AG09309 (cell line): ENCODE results near the gene MTERF4.

ENCODE experiments used
- DNase-seq: peaks from one replicate; pipeline ENCODE4 v3.0.0-alpha.2; 2010; ENCODE audit warnings: low read depth
- H3K4me3 ChIP-seq: 2 replicates; pipeline ENCODE4 v1.5.1; 2011; ENCODE audit warnings: mild to moderate bottlenecking, low read depth, low read length, moderate library complexity; ENCODE audit not compliant: control insufficient read depth
- TF ChIP-seq, protein P1 (sequence below): IDR thresholded peaks from 2 replicates; pipeline ENCODE4 v1.5.1; 2011; ENCODE audit warnings: mild to moderate bottlenecking, low read depth, low read length, inconsistent platforms; ENCODE audit not compliant: insufficient read depth, control insufficient read depth; ENCODE audit errors: missing control alignments

MTERF4 gene

DNA sequence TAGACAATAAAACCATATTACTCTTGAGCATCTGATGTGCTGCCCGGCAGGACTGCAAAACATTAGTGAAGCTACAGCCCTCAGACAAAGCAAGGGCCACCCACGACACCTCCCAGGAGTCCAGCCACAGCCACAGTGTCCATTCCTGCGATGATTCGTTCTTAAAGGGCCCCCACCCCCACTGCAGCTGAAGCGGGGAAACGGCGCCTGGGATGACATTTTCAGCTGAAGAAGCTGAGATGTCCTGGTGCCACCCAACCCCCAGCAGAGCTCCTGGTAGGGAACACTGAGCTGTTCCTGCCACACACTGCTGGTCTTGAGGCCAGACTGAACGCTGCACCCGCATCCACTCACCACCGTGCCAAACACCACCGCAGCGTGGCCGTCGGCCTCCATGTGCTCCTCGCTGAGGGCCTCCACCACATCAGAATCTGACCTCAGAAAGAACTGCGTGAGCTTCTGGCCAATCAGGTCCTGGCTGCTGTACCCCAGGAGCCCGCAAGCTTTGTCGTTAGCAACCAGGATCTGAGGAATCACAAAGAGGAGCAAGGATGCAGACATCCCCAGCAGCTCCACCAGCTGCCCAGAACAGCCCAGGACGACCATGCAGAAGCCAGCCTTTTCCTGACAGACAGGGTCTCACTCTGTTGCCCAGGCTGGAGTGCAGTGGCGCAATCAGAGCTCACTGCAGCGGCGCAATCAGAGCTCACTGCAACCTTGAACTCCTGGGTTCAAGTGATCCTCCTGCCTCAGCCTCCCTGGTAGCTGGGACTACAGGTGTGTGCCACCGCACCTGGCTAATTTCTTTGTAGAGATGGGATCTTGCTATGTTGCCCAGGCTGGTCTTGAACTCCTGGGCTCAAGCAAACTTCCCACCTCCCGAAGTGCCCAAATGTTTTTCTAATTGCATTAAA lies 37.7 kb upstream of the MTERF4 start:
- no peak for DNase-seq
- H3K4me3 ChIP-seq: no peak overlapping the region
- TF ChIP-seq, protein P1, sequence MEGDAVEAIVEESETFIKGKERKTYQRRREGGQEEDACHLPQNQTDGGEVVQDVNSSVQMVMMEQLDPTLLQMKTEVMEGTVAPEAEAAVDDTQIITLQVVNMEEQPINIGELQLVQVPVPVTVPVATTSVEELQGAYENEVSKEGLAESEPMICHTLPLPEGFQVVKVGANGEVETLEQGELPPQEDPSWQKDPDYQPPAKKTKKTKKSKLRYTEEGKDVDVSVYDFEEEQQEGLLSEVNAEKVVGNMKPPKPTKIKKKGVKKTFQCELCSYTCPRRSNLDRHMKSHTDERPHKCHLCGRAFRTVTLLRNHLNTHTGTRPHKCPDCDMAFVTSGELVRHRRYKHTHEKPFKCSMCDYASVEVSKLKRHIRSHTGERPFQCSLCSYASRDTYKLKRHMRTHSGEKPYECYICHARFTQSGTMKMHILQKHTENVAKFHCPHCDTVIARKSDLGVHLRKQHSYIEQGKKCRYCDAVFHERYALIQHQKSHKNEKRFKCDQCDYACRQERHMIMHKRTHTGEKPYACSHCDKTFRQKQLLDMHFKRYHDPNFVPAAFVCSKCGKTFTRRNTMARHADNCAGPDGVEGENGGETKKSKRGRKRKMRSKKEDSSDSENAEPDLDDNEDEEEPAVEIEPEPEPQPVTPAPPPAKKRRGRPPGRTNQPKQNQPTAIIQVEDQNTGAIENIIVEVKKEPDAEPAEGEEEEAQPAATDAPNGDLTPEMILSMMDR: no peak

DNA sequence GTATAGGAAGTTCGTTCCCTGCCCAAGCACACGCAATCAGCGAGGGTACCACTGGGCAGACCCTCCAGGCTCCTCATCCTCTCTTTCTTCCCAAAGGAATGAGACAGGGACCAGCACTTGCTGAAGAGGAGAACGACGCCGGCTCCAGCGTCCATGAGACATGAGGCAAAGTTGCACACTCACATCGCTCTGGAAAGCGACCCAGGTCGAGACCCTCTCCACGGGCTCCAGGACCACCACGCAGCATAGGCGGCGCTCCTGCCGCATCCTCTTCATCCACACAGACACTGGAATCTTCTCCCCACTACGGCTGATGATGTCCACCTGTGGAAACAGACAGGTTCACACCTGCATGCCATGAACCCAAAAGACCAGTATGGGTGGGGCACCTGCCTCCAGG lies 36.4 kb upstream of the MTERF4 start:
- H3K4me3 ChIP-seq: no peak overlapping the region
- DNase-seq: no peak
- TF ChIP-seq, protein P1: no peak

DNA sequence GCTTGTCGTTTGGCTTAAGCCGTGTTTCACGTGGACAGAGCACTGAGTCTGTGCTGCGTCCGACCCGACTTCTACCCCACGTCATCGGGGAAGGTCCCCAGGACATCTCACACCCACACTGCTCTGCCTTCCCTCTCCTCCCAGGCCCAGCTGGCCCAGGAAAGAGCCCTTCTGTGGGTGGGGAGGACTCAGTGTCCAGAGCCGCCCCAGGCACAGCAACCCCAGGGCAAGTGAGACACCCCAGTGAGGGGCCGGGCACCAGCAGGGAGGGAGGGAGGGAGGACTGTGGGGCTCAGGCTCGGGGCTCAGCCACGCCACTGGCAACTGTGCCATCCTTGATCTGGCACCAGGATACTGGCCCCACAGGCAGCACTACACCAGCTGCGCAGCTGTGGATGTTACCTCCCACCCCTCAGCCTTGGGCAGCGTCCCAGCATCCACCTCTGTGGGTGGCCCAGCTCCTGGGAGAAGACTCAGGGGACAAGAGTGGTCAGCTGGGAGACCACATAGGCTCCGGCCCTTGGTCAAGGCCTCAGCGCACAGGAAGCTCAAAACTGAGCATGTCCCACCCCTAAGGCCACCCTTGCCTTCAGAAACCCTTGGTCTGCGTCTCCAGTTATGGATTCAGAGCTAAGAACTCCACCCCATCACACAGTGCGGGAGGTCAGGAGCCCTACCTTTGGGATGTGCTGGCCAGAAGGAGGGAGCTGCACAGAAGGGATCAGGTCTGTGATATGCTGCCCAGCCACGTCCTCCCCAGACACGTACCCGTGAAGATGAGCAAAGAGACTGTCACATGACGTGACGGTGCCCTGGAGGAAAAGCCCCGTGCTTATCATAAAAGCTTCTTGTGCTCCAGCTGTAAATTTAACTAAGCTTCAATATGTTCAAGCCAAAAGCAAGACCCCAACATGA lies 35.4 kb upstream of the MTERF4 start:
- TF ChIP-seq, protein P1: no peak
- no peak for DNase-seq

DNA sequence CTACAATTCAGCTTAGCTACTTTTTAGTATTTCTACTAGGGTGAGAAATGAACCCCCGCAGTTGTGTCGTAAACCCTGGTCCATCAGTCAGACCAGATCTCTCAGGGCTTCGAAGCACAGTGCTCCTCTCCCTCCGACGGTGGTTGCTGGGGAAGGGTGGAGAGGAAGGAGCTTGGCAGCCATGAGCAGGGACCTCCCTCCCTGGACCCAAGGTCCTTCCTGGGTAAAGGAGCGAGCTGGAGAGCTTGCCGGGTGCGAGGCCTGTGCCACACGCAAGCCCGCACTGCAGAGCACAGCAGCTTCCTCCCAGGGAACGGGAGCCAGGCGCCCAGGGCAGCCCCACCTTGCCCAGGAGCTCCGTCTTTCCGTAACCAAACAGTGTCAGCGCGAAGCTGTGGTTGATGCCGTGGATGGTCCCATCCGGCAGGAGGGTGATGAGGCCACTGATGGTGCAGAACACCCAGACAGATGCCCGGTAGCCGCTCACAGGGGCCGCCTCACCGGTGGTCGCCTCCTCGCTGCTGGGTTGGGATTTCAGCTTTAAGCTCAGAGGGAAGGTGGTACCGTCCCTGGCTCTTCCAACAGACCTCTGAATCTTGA lies 34.7 kb upstream of the MTERF4 start:
- no peak for DNase-seq
- no peak overlapping the region for H3K4me3 ChIP-seq
- TF ChIP-seq, protein P1: no peak

More for the DNA sequence above, 35.4 kb upstream of the MTERF4 start:
- no peak overlapping the region for H3K4me3 ChIP-seq

DNA sequence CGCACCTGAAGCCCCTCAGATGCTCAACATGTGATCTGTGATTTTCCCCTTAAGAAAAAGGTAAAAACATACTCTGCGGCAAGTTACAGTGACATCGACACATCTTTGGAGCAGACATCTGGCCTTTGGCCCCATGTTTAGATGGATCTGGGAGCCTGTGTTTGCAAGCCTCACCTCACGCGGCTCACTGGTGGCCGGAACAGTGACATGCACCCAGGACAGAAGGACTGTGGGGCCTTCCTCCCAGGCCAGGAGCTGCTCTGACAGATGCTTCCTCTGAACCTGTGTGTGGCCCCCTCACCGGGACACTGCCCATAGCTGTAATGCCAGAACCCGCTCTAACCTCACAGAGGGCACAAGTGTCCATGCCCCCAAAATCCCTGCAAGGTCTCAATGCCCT lies 34.1 kb upstream of the MTERF4 start:
- no peak overlapping the region for H3K4me3 ChIP-seq
- DNase-seq: no peak
- TF ChIP-seq, protein P1: no peak

DNA sequence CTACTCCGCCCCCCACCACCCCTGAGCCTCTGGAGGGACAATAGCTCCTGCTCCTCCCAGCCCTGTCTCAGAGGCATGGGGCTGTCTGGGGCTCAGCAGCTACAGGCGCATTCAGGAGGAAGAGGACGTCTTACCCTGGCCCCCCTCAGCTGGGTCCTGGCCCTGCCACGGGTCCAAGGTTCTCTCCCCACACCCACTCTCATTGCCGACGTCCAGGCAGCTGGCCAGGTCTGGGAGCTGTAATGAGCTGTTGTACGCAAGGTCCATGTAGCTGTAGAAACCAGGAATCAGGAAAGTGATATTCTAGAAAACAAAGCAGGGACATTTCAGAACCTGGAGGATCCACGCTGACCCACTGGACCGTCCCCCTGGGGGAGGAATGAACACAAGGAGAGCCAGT lies 33.6 kb upstream of the MTERF4 start:
- TF ChIP-seq, protein P1: no peak
- H3K4me3 ChIP-seq: no peak overlapping the region
- DNase-seq: no peak
